Astrocyte of the cerebellum (primary cell): Measurements from ENCODE around the gene SAFB2.

Experiments
- DNase-seq: peaks from one replicate; pipeline ENCODE4 v3.0.0-alpha.2; 2011; ENCODE audit warnings: low read depth
- H3K4me3 ChIP-seq: 2 replicates; pipeline ENCODE4 v1.5.1; 2011; ENCODE audit warnings: mild to moderate bottlenecking, low read depth, low read length, moderate library complexity
- CTCF ChIP-seq: IDR thresholded peaks from 2 replicates; pipeline ENCODE4 v1.5.1; 2012; ENCODE audit warnings: low read length, low read depth, moderate library complexity, mild to moderate bottlenecking; ENCODE audit errors: missing control alignments
- in situ Hi-C: cut with HindIII; loops from 2 replicates; pipeline ENCODE4 v1.10.0; 2017; ENCODE audit warnings: low sequenced_read_pairs

SAFB2 gene

GRCh38 chr19:5547881-5548280, 74.7 kb downstream of the SAFB2 start:
- no peak overlapping the region for H3K4me3 ChIP-seq
- peak; percentile 64 for TF ChIP-seq CTCF
- DNase-seq = peak; percentile 19
- in situ Hi-C loops = no loop called here

GRCh38 chr19:5545984-5546383, 76.6 kb downstream of the SAFB2 start:
- no peak for TF ChIP-seq CTCF
- no peak for DNase-seq
- no peak overlapping the region for H3K4me3 ChIP-seq
- in situ Hi-C loops = no loop called here

- in situ Hi-C loops = no loop called here
- no peak overlapping the region for H3K4me3 ChIP-seq
- TF ChIP-seq CTCF = no peak
- DNase-seq = no peak
Measured at GRCh38 chr19:5545051-5545450, 77.5 kb downstream of the SAFB2 start.

GRCh38 chr19:5542665-5543064, 79.9 kb downstream of the SAFB2 start:
- TF ChIP-seq CTCF = no peak
- DNase-seq = no peak
- in situ Hi-C loops = no loop called here
- H3K4me3 ChIP-seq = no peak overlapping the region

- no peak overlapping the region for H3K4me3 ChIP-seq
- DNase-seq = no peak
- in situ Hi-C loops = no loop called here
- TF ChIP-seq CTCF = no peak
Measured at GRCh38 chr19:5541456-5541855, 81.1 kb downstream of the SAFB2 start.

- in situ Hi-C loops = no loop called here
- DNase-seq = no peak
- no peak overlapping the region for H3K4me3 ChIP-seq
- no peak for TF ChIP-seq CTCF
Measured at GRCh38 chr19:5540208-5540607, 82.4 kb downstream of the SAFB2 start.

GRCh38 chr19:5537870-5538269, 84.7 kb downstream of the SAFB2 start:
- in situ Hi-C loops = no loop called here
- DNase-seq = no peak
- H3K4me3 ChIP-seq = no peak overlapping the region
- no peak for TF ChIP-seq CTCF
